DOHH2 (cell line): Measurements from ENCODE around the gene RSL1D1.

Source experiments
- CTCF ChIP-seq: fragments of 200-600 bp; sonication (generic); IDR thresholded peaks from one replicate; pipeline ENCODE4 v1.5.1; 2014; ENCODE audit warnings: antibody characterized with exemption, mild to moderate bottlenecking, low read depth, low read length; ENCODE audit not compliant: poor library complexity, severe bottlenecking
- EZH2phosphoT487 ChIP-seq: fragments of 200-600 bp; sonication (generic); IDR thresholded peaks from 2 replicates; pipeline ENCODE4 v1.6.1; 2017; ENCODE audit warnings: borderline replicate concordance, mild to moderate bottlenecking, antibody characterized with exemption, low read length, moderate library complexity, mixed read lengths

- no peak for TF ChIP-seq CTCF
- TF ChIP-seq EZH2phosphoT487 = no peak
Observed at GRCh38 chr16:11851294-11852091, at the start of gene RSL1D1.
